NT2/D1 (cell line): ENCODE results near the gene FBXL7.

ENCODE experiments used
- SUZ12 ChIP-seq: IDR thresholded peaks from 2 replicates; pipeline ENCODE4 v1.6.1; 2011; ENCODE audit not compliant: insufficient read length, insufficient read depth; ENCODE audit errors: extremely low read depth
- YY1 ChIP-seq: IDR thresholded peaks from 2 replicates; pipeline ENCODE4 v1.6.1; 2011; ENCODE audit not compliant: insufficient read length, insufficient read depth
- ZNF274 ChIP-seq: IDR thresholded peaks from 2 replicates; pipeline ENCODE4 v1.6.1; 2011; ENCODE audit warnings: mild to moderate bottlenecking, low read depth, low read length

DNA sequence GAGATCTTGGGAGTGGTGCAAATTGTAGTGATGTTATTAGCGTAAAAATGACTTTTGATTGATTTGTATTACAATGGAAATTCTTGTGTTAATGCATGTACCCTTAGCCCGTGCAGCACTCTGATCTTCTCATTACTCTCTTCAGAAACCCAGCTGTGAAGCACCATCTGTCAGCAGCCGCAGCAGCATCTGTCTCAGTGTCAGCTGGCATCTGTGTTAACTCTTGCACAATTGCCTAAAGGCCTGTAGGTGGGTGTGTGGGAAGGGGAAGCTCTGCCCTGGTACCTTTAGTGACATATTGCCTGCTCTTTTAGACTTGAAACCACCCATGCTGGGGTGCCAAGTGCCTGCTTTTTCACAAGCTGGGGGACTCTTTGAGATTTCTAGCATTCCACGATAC lies 101.3 kb downstream of the FBXL7 start:
- TF ChIP-seq YY1 (no peak), SUZ12 (no peak), ZNF274 (no peak)
